Measurements from ENCODE around the gene MFN2.

MFN2 gene

DNA sequence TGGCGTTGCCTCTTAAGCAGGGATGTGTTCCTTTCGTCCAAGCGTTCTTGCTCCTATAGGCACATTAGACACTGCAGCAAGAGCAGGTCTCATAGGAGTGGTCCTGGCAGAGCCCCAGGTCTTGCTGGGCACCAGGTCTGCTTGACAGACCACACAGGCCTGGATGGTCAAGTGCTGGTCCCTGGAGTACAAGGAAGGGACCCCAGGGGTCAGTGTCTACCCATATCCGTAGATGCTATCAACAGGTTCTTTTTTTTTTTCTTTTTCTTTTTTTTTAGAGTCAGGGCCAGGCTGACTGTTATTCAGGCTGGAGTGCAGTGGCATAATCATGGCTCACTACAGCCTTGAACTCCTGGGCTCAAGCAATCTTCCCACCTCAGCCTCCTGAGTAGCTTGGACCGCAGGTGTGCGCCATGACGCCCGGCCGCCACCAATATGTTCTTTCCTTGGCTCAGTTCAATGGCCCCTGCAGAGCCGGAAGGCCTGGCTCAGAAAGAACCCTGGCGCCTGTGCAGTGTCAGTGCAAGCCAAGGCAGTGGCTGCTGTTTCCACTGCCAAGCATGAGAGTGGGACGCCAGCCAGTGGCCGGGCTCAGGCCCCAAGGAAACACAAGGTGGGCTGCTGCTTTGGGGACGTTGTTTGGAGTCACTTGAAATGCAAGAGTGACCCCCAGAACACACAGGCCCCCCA lies 72.9 kb downstream of the MFN2 start:
- no peak for DNase-seq

DNA sequence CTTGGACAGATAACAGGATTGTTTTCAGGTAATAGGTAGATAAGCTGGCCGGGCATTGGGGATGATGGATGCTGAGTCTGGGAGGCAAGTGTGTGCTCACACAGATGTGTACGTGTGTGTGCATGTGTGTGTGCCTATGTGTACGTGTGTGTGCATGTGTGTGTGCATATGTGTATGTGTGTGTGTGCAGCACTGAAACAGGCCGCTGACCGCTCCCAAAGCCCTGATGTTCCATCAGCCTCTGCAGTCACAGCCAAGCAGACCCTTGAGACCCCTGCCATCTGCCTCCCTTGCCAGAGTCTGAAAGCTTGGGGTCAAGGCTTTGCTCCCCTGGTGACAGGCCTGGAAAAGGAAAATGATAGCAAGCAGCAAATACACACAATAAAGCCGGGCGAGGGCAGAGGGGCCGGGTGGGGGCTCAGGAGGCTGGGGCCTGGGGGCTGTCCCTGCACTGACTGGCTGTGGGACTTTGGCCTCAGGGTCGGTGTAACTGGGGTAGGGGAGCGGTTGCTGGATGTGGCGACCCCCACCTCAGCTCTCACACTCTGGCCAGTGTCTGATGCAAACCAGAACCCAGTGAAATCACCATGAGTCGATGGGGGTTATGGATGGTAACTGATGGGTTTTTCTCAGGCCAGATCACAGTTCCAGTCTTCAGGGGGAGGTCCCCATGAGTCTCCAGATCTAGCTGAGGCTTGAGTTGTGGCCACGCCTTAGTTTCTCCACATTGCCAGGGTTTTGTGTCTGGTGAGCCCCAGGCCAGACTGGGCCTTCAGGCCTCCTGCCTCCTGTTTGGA lies 73.7 kb downstream of the MFN2 start:
- DNase-seq: peak; percentile 56

DNA sequence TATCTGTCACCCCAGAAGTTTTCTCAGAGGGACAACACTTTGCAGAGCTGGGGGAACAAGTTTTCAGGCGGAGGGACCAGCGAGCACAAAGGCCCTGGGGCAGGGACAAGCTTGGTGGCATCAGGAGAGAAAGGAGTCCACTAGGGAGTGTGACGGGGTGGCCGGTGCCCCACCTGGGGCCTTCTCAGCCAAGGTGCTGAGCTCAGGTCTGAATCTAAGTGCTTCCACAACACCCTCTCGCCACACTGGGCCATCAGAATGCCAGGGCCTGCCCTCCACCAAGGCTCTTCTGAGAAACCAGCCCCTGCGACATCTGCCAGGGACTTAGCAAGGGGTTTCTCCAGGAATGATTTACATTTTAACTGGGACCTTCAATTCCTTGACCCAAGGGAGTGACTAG lies 75.0 kb downstream of the MFN2 start:
- DNase-seq: no peak

DNA sequence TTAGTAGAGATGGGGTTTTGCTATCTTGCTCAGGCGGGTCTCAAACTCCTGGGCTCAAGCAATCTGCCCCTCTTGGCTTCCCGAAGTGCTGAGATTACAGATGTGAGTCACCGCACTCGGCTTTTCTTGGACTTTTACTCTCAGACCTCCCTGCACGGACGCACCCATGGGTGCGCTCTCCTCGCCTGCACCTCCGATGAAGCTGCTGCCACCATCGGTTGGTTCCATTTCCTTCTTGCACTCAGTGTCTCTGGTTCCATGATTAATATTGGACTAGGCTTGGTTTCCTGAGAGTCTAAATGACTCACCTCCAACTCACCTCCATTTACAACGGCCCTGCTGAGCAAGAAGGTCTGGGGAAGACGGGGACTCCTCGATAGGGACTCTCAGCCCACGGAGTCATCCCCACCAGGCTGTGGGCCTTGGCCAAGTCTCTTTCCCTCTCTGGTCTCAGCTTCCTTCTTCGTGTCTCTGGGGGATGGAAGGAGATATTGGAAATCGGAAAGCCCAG lies 76.1 kb downstream of the MFN2 start:
- peak; percentile 67 for DNase-seq

DNA sequence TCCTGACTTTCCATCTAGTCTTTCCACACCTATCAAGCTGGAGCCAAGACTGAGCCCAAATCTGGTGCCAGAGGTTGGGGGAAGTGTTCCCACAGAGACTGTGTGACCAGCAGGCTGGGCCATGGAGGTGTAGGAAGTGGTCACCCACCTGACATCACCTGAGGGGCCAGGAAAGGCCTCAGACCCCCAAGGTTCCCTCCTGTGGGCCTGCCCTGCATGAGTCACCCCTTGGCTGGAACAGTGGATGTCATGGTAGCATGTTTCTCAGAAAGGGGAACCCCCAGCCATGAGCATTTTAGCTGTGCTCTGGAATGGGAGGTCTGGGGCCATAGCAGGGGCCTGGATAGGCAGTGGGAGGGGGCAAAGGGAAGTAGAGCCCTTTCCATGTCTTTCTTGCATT lies 77.1 kb downstream of the MFN2 start:
- peak; percentile 76 for DNase-seq

DNA sequence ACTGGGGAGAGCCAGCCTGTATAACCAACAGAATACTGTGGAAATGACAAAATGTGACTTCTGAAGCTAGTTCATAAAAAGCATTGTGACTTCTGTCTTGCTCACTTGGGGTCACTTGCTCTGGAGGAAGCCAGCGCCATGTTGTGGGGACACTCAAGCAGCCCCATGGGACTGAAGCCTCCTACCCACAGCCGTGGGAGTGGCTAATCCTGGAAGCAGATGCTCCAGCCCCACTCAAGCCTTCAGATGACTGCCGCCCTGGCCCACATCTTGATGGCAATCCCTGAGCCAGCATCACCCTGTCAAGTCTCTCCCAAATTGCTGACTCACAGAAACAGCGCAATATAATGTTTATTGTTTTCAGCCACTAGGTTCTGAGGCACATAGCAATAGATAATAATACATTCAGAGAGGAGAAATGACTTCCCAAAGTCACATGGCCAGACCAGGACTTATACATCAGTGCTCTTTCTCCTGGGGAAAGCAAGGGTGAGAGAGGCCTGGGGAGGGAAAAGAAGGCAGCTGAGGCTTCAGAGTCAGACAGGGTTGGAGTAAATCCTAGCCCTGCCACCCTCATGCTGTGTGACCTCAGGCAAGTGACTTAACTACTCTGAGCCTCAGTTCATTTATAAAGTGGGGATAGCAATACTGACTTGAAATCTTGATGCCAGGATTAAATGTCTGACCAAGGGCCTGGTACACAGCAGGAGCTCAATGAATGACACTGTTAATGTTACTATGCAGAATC lies 77.9 kb downstream of the MFN2 start:
- DNase-seq: no peak

DNA sequence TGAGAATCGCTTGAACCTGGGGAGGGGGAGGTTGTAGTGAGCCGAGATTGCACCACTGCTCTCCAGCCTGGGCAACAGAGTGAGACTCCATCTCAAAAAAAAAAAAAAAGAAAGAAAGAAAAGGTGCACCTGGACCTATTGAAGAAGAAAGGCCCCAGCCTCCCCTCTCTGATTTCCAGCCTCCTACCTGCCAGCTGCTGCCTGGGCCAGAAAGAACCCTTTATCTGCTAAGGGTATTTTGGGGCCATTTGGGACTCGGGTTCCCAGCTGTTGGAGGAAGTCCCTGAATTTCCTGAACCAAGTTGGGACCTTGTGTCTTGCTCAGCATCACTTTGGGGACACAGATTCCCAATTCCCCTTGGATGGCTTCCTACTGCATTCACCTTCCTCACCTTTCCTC lies 79.0 kb downstream of the MFN2 start:
- DNase-seq: no peak

DNA sequence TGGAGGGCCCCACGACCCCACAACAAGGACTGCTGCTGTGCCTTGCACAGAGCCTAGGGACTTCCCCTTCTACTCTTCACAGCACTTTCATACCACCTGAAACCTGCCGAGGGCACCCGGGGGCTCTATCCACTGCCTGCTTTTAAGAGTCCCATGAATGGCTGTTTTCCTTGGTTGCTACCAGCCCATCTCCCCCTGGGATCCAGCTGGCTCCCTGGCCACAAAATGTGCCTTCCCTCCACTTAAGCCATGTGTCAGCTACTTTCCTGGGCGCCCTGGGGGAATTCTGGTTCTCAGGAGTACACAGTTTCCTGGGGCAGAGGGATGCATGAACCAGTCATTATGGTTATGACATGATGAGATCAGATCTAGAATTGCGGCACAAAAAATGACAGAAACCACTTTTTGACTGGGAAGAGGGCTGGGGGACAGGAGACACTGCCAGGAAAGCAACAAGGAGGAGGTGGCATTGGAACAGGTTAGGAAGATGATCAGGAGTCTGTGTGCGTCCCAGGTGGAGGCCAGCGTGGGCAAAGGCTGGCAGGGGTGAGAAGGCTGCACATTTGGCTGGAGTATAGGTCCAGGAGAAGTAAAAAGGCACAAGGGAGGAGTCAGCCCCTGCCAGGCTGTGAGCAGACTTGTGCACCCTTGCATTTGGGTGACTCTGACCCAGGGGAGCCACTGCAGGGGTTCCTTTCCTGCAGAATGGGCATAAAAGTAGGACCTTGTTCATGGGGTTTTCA lies 79.6 kb downstream of the MFN2 start:
- DNase-seq: peak; percentile 68

DNA sequence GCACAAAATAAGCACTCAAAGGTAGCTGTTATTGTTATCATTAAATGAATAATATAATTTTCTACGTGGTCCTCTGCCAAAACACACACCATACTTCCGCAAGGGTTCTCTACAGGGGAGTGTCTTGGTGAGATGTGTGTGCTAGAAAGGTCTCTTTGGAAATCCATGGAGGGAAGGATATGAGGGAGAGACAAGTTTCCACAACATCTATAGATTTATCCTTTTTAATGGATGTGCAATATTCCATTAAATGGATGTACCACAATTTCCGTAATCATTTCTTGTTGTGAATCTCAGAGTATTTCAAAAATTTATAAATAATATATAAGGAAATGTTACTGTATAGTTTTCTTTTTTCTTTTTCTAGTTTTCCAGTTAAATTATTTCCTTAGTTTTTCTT lies 80.3 kb downstream of the MFN2 start:
- no peak for DNase-seq

Measured in stimulated activated CD8-positive, alpha-beta memory T cell treated with anti-CD3 and anti-CD28 coated beads, Interleukin-4, amount 100 ng/mL, for 48 hours (primary cell).